GM12801 (cell line): ENCODE measurements around the gene MBOAT2.

Experiments
- CTCF ChIP-seq: IDR thresholded peaks from one replicate; pipeline ENCODE4 v1.5.1; 2011; ENCODE audit warnings: control low read depth; ENCODE audit not compliant: insufficient read length; ENCODE audit errors: extremely low read depth

Gene MBOAT2

GRCh38 chr2:8862230-8862629 lies 141.3 kb downstream of the MBOAT2 start:
- TF ChIP-seq CTCF, result no peak

GRCh38 chr2:8861797-8862196 lies 141.7 kb downstream of the MBOAT2 start:
- no peak for TF ChIP-seq CTCF

GRCh38 chr2:8860239-8860638 lies 143.2 kb downstream of the MBOAT2 start:
- TF ChIP-seq CTCF, result no peak

- no peak for TF ChIP-seq CTCF
These were observed 144.6 kb downstream of the MBOAT2 start for GRCh38 chr2:8858910-8859309.

- TF ChIP-seq CTCF, result no peak
These were observed 145.2 kb downstream of the MBOAT2 start for GRCh38 chr2:8858264-8858663.

DNA sequence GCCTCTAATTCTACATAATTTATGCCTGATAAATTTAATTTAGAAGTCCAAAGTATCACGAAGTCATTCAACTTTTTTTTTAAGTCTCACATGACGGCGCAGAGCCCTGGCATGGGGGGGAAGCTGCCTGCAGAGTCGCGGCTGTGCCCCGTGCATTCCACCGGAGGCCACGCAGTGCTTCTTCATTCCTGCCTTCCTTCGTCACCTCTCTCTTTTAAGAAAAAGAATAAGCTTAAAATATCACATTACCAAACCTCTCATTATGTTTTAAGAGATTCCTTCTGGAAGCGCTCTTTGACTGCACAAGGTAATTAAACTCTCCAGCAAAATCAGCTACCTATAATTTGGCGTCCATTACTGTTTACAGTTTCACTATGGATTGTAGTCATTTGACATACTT lies 145.8 kb downstream of the MBOAT2 start:
- TF ChIP-seq CTCF, result no peak

DNA sequence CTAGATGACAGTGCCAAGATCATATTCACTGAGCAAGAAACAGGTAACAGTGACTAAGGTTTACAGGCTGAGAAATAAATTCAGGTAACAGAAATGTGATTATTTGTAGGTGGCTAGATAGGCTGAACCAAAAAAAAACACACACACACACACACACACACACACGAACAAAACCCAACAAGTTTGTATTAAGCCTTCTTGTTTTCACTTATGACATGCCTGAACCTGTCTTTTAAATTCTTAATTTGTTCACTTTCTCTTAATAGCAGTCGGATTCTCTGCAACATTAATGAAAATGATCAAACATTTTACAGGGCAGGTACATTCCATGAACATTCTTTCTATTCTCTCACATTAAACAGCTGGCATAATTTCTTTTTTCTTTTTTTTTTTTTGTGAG lies 147.3 kb downstream of the MBOAT2 start:
- no peak for TF ChIP-seq CTCF

GRCh38 chr2:8855010-8855409 lies 148.5 kb downstream of the MBOAT2 start:
- TF ChIP-seq CTCF, result no peak
